Adrenal gland (tissue), 12 donors: ENCODE results near the gene SEMA3E. TPM values are rescaled to one million over a fixed set of nuclear protein-coding genes. Genes with fewer than 3 reads are reported as not detected.

ENCODE experiments used
- DNase-seq, 7 donors: peaks; one replicate each; pipeline ENCODE4 v3.0.0-alpha.2; 2019 to 2020
- H3K27ac ChIP-seq, 5 donors: fragments of 200-600 bp; sonication (generic) in 4 of 5; 1 replicate in 3 of 5; 2 replicates in 2 of 5; pipeline versions ENCODE4 v1.5.1 to v1.8.0; 2016 to 2020; ENCODE audit warnings: mild to moderate bottlenecking in 1 of 5
- H3K27me3 ChIP-seq: fragments of 200-600 bp; 2 replicates; pipeline ENCODE4 v1.8.0; 2021
- H3K36me3 ChIP-seq, 2 donors: fragments of 200-600 bp; replicated peaks in 1 of 2; 1 replicate in 1 of 2; 2 replicates in 1 of 2; pipeline versions ENCODE4 v1.5.1 to v1.8.0; 2018 to 2022
- H3K4me1 ChIP-seq, 2 donors: fragments of 200-600 bp; replicated peaks in 1 of 2; 1 replicate in 1 of 2; 2 replicates in 1 of 2; pipeline versions ENCODE4 v1.5.1 to v1.8.0; 2018 to 2021
- H3K4me3 ChIP-seq, 4 donors: fragments of 200-600 bp; sonication (generic) in 3 of 4; one replicate each; pipeline ENCODE4 v1.5.1; 2016 to 2018
- H3K9me3 ChIP-seq, 3 donors: fragments of 200-600 bp; sonication (generic) in 1 of 3; replicated peaks in 1 of 3; 1 replicate in 2 of 3; 2 replicates in 1 of 3; pipeline versions ENCODE4 v1.5.1 to v1.8.0; 2016 to 2021
- CTCF ChIP-seq, 6 experiments: fragments of 450-650 bp in 4 of 6; fragments of 200-600 bp in 2 of 6; sonication (generic) in 1 of 6; IDR thresholded peaks; 1 replicate in 5 of 6; 2 replicates in 1 of 6; pipeline versions ENCODE4 v1.5.1 to v1.8.0; 2016 to 2021; ENCODE audit warnings: antibody characterized with exemption in 6 of 6, mild to moderate bottlenecking in 2 of 6, moderate library complexity in 1 of 6
- POLR2A ChIP-seq, 2 donors: fragments of 450-650 bp; IDR thresholded peaks; one replicate each; pipeline ENCODE4 v1.6.1; 2017; ENCODE audit warnings: antibody characterized with exemption in 2 of 2, mild to moderate bottlenecking in 2 of 2, moderate library complexity in 1 of 2
- WGBS, 4 donors: extraction: QIAGEN DNeasy Blood & Tissue Kit in 2 of 4; methylation state at CpG; one replicate each; pipeline versions ENCODE4 v1.1.5 to v1.1.7; 2013 to 2017; 5-methylcytosine and 5-hydroxymethylcytosine counted together
- intact Hi-C, 2 donors: fragments of 100-400 bp; cut with DNase I; formaldehyde crosslinking; loops; one replicate each; pipeline versions ENCODE4 v1.14.1 to v1.15.0; 2022 to 2023
- polyA plus RNA-seq, 3 donors: library from polyadenylated mRNA; stranded (reverse); fragments of 200-250 nt in 2 of 3; fragments of 350-450 nt in 1 of 3; fragmentation: Illumina TruSeq in 1 of 3; extraction: RNeasy Lipid Tissue Mini Kit (QIAGEN cat#74804) in 1 of 3; gene quantifications; one replicate each; pipeline ENCODE4 v1.2.3, GENCODE V29; 2013 to 2014
- total RNA-seq, 9 donors: library from RNA; depleted of rRNA in 4 of 9; stranded (reverse); fragments of >200 nt in 4 of 9; fragments of 120-200 nt in 1 of 9; fragmentation: NEBNext Ultra II Directional in 1 of 9; extraction: Animal tissue kit (Norgen Biotek cat#: 25700) in 1 of 9; gene quantifications; one replicate each; pipeline versions ENCODE4 v1.1.0 to v1.2.4, GENCODE V29; 2013 to 2023
- donor health status: healthy with polysubstance abuse.
- donor health status: Bipolar disorder and iron deficiency.
- donor health status: DM: yes; HTN: yes; CAD: no.
- donor health status: DM: no; HTN: no; CAD: no.
- donor health status: DM: no; HTN: no; CAD: no.
- donor health status: DM: yes; HTN: yes; CAD: no.

Gene SEMA3E
- total and polyA plus RNA-seq, 12 donors = 0.09 to 0.58 (median 0.16) TPM; not detected in 4

GRCh38 chr7:83547526-83547925 is 101.4 kb downstream of the SEMA3E start:
- 10 to 22% (median 16%) methylated on average over 2 of the region's 2 CpGs for WGBS, 4 donors
- Histone ChIP-seq H3K36me3 (no peaks in the 10 kb centered on the region), H3K4me1 (no peaks in the 10 kb centered on the region), H3K9me3 (no peaks in the 10 kb centered on the region), H3K27me3 (no peaks in the 10 kb centered on the region), H3K4me3 (no peak overlapping the region), H3K27ac (no peak overlapping the region)
- no peak for TF ChIP-seq POLR2A (IDR thresholded peaks at IDR 0.05)
- TF ChIP-seq CTCF (IDR thresholded peaks at IDR 0.05) = no peak
- no peak for DNase-seq
- intact Hi-C loops = no loop called here

- Histone ChIP-seq H3K4me3 (no peak overlapping the region), H3K9me3 (no peaks in the 10 kb centered on the region), H3K4me1 (no peaks in the 10 kb centered on the region), H3K36me3 (no peaks in the 10 kb centered on the region), H3K27ac (no peak overlapping the region), H3K27me3 (no peaks in the 10 kb centered on the region)
- no peak for DNase-seq
- WGBS, 4 donors = 36 to 68% (median 51%) methylated on average over 2 of the region's 2 CpGs
- TF ChIP-seq CTCF (IDR thresholded peaks at IDR 0.05) (no peak), POLR2A (IDR thresholded peaks at IDR 0.05) (no peak)
- intact Hi-C loops = no loop called here
These were observed 102.4 kb downstream of the SEMA3E start for GRCh38 chr7:83546586-83546985.

GRCh38 chr7:83541187-83541960 is 107.6 kb downstream of the SEMA3E start:
- Histone ChIP-seq H3K27me3 (no peaks in the 10 kb centered on the region), H3K4me1 (no peaks in the 10 kb centered on the region), H3K9me3 (peaks cover 0 to 4% (median 0%) of the 10 kb centered on the region in 3 donors), H3K27ac (no peak overlapping the region), H3K4me3 (no peak overlapping the region), H3K36me3 (no peaks in the 10 kb centered on the region)
- intact Hi-C loops = no loop called here
- 74 to 83% (median 80%) methylated on average over 7 of the region's 7 CpGs for WGBS, 4 donors
- no peak for DNase-seq
- TF ChIP-seq POLR2A (IDR thresholded peaks at IDR 0.05) (no peak), CTCF (IDR thresholded peaks at IDR 0.05) (no peak)

GRCh38 chr7:83534488-83534887 is 114.5 kb downstream of the SEMA3E start:
- intact Hi-C loops = no loop called here
- no peak for DNase-seq
- no peak for TF ChIP-seq CTCF (IDR thresholded peaks at IDR 0.05)
- TF ChIP-seq POLR2A (IDR thresholded peaks at IDR 0.05) = no peak
- H3K4me1 ChIP-seq = no peaks in the 10 kb centered on the region
- H3K9me3 ChIP-seq = peaks cover 0 to 4% (median 0%) of the 10 kb centered on the region in 3 donors
- no peaks in the 10 kb centered on the region for H3K27me3 ChIP-seq
- H3K27ac ChIP-seq = no peak overlapping the region
- no peak overlapping the region for H3K4me3 ChIP-seq
- H3K36me3 ChIP-seq = no peaks in the 10 kb centered on the region
